GM19240 (cell line): ENCODE results near the gene LYPLAL1.

Source experiments
- DNase-seq: peaks from one replicate; pipeline ENCODE4 v3.0.0; 2011; ENCODE audit warnings: low spot score; ENCODE audit not compliant: insufficient read length

The LYPLAL1 gene

GRCh38 chr1:219173758-219174459 lies at the start of gene LYPLAL1:
TSS of gene LYPLAL1 (plus strand) at chr1:219173878. CDS start at chr1:219173891, 13 bp downstream.
- peak; percentile 43 for DNase-seq

DNA sequence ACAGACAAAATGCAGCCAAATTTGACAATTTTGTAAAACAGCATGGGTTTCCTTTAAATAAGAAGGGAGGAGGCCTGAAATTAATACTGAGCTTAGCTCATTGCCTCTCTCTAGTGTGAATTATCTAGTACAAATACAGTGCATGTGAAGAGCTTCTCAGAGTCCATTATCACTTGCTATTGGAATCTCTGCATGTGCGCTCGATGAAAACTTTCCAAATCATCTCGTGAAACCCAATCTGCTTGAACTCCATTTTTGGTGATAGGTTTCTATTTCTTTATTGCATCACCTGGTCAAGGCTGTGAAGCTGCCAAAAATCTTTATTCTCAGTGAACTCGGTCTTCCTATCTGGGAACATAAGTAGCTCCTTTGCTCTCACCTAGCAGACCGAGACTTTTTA lies 49.5 kb upstream of the LYPLAL1 start:
- DNase-seq: no peak

- no peak for DNase-seq
These were observed 48.3 kb upstream of the LYPLAL1 start for GRCh38 chr1:219125342-219125741.

GRCh38 chr1:219126377-219126776 lies 47.3 kb upstream of the LYPLAL1 start:
- DNase-seq: no peak

GRCh38 chr1:219128957-219129356 lies 44.7 kb upstream of the LYPLAL1 start:
- DNase-seq: no peak

- no peak for DNase-seq
These were observed 43.2 kb upstream of the LYPLAL1 start for GRCh38 chr1:219130366-219130935.

- DNase-seq: no peak
These were observed 40.7 kb upstream of the LYPLAL1 start for GRCh38 chr1:219132939-219133338.

DNA sequence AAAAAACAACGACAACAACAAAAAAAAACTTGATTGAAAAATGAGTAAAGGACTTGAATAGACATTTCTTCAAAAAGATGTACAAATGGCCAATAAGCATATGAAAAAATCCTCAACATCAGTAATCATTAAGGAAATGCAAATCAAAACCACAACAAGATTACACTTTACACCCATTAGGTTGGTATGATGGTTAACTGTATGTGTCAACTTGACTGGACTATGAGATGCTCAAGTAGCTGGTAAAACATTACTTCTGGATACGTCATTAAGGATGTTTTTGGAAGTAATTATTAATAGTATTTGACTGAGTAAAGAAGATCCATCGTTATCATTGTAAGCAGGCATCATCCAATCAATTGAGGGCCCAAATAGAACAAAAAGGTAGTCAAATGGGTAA lies 34.9 kb upstream of the LYPLAL1 start:
- no peak for DNase-seq

GRCh38 chr1:219140303-219140877 lies 33.3 kb upstream of the LYPLAL1 start:
- DNase-seq: no peak

- DNase-seq: no peak
These were observed 29.9 kb upstream of the LYPLAL1 start for GRCh38 chr1:219143735-219144134.

DNA sequence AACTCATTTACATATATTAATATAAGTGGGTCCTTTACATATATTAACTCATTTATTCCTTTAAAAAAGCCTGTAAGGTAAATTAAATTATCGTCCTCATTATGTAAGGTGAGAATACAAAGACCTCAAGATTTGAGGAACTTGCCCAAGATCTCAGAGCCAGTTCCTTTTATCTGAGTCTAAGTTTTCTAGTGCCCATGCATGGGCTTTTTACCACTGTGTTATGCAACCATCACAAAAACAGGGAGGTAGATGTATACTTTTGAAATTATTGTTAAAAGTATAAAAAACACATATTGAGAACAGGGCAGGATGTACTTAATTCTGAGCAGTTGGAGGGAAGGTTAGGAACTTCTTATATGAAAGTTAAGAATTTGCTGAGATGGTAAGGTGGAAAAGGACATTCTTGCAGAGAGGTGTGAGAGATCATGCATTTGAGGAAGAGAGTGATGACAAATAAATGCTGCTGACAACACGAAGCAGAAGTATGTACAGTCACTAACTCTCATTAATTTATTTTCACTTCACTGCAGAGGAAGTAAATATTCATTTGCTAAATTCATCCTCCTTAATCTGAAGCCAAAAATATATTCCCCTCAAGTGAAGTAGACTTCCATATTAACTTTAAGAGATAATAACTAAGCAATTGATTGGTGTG lies 28.9 kb upstream of the LYPLAL1 start:
- DNase-seq: no peak

DNA sequence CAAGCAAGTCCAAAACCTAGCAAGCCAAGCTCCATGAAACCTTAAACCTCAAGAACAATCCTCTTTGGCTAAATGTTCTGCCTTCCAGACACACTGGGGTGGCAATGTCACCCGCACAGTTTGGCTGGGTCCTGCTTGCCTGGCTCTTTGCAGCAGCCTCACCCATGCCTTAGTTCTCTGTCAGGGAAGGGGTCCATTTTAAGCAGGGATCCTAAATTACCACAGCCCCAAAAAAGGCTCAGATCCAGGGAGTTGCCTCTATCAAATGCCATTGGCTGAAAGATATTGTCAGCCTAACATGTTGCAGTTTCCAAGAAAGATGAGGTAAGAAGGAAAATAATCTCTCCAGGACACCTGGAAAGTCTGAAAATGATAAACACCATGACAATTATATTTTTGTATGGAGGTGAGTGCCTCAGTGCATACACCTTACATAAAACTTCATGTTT lies 26.1 kb upstream of the LYPLAL1 start:
- DNase-seq: no peak

DNA sequence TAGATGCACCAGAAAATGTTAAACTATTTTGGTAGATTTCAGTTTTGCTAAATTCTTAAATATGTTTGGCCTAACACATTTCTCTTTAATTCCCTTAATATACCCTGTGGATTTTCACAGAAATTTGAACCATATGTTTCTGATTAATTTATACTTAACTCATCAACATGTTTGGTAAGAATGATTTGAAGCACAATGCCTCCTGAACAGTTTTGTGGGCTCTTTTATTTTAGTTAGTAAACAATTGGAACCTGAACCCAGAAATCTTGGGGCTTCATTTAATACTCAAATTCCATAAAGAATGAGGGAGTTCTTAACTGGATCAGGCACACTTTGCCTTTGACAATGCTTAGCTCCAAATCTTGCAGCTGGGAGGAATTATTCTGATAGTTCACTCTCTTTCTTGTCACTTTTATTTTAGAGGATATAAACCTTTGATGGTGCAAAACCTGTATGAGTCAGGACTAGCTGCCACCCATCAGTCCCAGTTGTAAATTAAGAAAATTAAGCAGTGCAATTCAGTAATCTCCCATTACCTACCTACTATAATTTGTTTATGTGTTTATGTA lies 24.6 kb upstream of the LYPLAL1 start:
- DNase-seq: no peak

DNA sequence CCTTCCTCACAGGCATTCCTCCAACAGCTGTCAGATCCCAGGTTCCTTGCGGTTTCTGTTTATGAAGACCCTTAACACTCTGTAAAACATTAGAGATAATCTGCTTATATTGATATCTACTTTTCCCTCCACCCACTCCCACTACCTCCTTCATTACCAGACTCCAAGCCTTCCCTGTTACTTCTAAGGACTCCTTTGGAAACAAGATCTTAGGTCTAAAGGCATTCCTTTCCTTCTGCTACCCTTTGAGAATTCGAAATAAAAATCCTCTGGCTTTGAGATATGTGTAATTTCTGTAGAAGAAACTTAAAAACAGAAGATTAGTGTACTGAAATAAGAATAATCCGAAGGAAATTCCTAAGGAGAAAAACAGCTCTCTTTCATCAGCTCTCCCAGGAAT lies 23.7 kb upstream of the LYPLAL1 start:
- DNase-seq: no peak

DNA sequence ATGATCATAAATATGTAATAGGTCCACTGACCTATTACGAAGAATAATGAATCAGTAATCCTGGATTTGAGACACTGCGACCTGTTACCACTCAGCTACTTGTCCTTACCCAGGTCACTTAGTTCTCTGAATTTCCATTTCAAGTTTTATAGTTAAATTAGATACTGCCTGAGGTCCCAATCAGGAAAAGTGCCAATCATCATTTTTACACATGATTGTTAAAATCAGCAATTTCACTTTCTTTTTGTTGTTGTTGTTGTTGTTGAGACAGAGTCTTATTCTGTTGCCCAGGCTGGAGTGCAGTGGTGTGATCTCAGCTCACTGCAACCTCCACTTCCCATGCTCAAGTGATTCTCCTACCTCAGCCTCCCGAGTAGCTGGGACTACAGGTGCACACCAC lies 22.8 kb upstream of the LYPLAL1 start:
- no peak for DNase-seq

DNA sequence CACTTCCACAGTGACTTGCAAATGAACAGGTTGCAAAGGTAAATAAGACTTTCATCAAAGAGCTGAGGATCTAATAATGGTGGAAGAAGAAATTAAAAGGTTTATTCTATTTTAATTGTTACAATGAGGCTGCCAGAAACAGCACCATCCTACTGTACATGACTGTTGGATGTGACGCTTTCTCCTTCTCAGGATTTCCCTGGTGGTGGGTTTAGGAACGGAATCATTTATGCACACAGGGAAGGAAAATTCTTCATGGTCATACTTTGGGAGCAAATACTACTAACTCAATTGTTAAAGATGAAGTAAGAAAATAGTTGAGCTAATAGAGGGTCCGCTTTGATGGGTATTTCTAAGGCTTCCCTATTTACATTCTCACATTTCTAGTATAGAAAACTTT lies 22.2 kb upstream of the LYPLAL1 start:
- DNase-seq: no peak

- DNase-seq: no peak
These were observed 20.9 kb upstream of the LYPLAL1 start for GRCh38 chr1:219152751-219153150.

GRCh38 chr1:219153723-219154122 lies 20.0 kb upstream of the LYPLAL1 start:
- no peak for DNase-seq

GRCh38 chr1:219155135-219155534 lies 18.5 kb upstream of the LYPLAL1 start:
- no peak for DNase-seq

GRCh38 chr1:219159946-219160645 lies 13.6 kb upstream of the LYPLAL1 start:
- no peak for DNase-seq

DNA sequence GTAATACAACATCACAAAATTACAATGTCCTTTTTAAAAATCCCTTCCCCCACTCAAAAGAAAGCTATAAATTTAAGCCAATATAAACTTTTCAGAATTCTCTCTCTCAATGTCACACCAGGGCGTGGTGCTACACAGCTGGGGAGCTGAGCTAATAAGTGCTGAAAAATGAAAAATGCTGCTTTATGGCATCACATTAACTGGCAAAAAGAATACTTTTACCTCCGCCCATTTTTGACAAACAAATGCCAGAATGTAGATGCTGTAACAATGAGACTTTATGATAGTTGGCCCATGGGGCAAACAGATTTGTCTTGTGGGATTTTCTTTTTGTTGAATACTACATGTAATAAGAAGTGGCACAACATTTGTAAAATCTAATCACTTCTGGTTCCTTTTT lies 12.7 kb upstream of the LYPLAL1 start:
- no peak for DNase-seq
